Fibroblast of lung (primary cell): ENCODE results near the gene UBE3C.

Experiments used
- CTCF ChIP-seq, 2 donors: IDR thresholded peaks in 1 of 2; conservative IDR thresholded peaks in 1 of 2; 1 replicate in 1 of 2; 2 replicates in 1 of 2; pipeline ENCODE4 v1.5.1; 2011 to 2012; ENCODE audit warnings: low read length in 2 of 2, control low read depth in 1 of 2, inconsistent platforms in 1 of 2, low read depth in 1 of 2, mild to moderate bottlenecking in 1 of 2
- EZH2 ChIP-seq: IDR thresholded peaks from 2 replicates; pipeline ENCODE4 v1.5.1; 2012; ENCODE audit warnings: low read length, control low read depth, mild to moderate bottlenecking; ENCODE audit errors: missing control alignments

GRCh38 chr7:157112706-157113105 lies 26.0 kb upstream of the UBE3C start:
- TF ChIP-seq CTCF (conservative IDR thresholded peaks at IDR 0.05 in 1 of 2, IDR thresholded peaks at IDR 0.05 in 1 of 2; ENCODE audit: low read depth in 1 of 2, low read length in 2 of 2) (no peak), EZH2 (no peak)
